Memory B cell (primary cell): ENCODE results near the gene HNF4A.
"Not testable (repeated sequence)": the region's sequence is repeated elsewhere in the genome, so short reads cannot be mapped to it uniquely, and the experiment has no call there.

Experiments used
- ATAC-seq: fragments of 150-1000 bp; cut with Tn5 transposase; 2 replicates; pipeline ENCODE4 v1.10.0; 2021; ENCODE audit warnings: low read depth, mild to moderate bottlenecking, moderate library complexity
- DNase-seq, 2 donors: peaks; one replicate each; pipeline ENCODE4 v3.0.0; 2022; ENCODE audit warnings: low spot score in 2 of 2
- H3K27ac Mint-ChIP-seq: one replicate; pipeline ENCODE4 v1.8.0; 2022; ENCODE audit warnings: mild to moderate bottlenecking, moderate library complexity, mixed read lengths
- H3K27me3 Mint-ChIP-seq: one replicate; pipeline ENCODE4 v1.8.0; 2022; ENCODE audit warnings: mixed read lengths
- H3K36me3 Mint-ChIP-seq: one replicate; pipeline ENCODE4 v1.8.0; 2022; ENCODE audit warnings: mild to moderate bottlenecking, mixed read lengths
- H3K4me1 Mint-ChIP-seq: one replicate; pipeline ENCODE4 v1.8.0; 2022; ENCODE audit warnings: mixed read lengths
- H3K4me3 Mint-ChIP-seq: one replicate; pipeline ENCODE4 v1.8.0; 2022; ENCODE audit warnings: mild to moderate bottlenecking, moderate library complexity, mixed read lengths
- H3K9me3 Mint-ChIP-seq: one replicate; pipeline ENCODE4 v1.8.0; 2022; ENCODE audit warnings: mixed read lengths

HNF4A gene

DNA sequence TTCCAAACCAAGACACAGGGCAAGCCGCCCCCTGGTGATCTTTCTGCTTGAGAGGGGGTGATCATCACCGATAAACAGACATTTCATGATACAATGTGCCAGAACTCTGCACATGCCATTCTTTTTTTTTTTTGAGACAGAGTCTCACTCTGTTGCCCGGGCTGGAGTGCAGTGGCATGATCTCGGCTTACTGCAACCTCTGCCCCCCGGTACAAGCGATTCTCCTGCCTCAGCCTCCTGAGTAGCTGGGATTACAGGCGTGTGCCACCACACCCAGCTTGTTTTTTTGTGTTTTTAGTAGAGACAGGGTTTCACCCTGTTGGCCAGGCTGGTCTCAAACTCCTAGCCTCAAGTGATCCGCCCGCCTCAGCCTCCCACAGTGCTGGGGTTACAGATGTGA is 116.8 kb downstream of the HNF4A start:
- peaks cover 19% of the 10 kb centered on the region for H3K4me1 Mint-ChIP-seq
- not testable (repeated sequence) for H3K4me3 Mint-ChIP-seq, H3K27ac Mint-ChIP-seq, H3K27me3 Mint-ChIP-seq, ATAC-seq, H3K9me3 Mint-ChIP-seq, H3K36me3 Mint-ChIP-seq, DNase-seq

DNA sequence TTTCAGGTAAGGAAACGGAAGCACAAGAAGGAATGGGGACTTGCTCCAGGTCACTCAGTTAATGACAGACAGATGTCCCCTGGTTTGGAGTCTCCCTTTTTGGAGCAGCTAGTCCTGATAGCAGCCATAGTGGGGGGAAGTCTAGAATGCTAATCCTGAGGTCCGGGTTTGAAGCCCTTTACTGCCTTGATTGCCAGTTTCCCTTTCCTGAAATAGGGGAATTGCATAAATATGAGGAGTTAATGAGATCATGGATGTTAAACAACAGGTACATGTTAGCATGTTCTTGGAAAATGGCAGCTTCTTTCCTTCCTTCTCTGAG is 119.8 kb downstream of the HNF4A start:
- peak overlapping the region; percentile 99 for H3K27ac Mint-ChIP-seq
- ATAC-seq (no peak), DNase-seq (no peak)
- peaks cover 2% of the 10 kb centered on the region for H3K36me3 Mint-ChIP-seq
- H3K27me3 Mint-ChIP-seq, result peaks cover 2% of the 10 kb centered on the region
- H3K4me3 Mint-ChIP-seq, result peak overlapping the region; percentile 98
- no peaks in the 10 kb centered on the region for H3K9me3 Mint-ChIP-seq
- peaks cover 21% of the 10 kb centered on the region for H3K4me1 Mint-ChIP-seq

DNA sequence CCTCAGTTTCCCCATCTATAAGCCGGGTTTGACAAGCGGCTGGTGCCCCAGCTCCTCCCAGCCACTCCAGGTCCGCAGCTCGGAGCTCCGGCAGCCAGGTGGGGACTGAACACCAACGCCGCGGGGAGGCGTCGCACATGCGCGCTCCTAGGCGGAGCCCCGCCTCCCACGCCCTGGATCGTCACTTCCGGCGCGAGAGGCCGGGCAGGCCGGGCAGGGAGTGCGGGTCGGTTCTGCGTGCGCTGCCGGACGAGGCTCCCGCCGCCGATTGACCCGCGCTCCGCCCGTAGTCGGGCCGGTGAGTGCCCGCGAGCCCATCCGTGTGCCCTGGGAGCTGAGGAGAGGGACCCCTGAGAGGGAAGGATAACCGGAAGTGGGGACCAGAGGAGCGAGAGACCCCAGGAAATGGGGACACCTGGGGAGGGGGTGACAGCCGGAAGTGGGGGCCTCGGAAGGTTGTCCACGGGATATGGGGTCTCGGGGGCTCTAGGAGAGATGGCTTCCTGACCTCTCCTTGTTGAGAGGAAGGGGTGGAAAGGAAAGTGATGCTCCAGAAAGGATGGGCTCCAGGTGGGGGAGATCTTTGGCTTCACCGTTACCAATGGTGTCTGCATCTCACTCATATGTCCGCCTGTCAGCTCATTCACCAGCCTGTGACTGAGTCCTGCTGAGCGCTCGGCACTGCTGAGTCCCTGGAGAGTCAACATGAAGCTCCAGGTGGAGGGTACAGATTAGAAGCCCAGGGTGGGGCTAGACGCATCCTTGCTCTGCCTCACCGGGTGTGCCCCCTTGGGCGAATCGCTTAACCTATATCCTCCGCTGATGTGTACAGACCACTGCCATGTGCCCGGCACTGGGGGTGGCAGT is 120.4 kb downstream of the HNF4A start, which contains the start of gene TTPAL:
TTPAL (plus strand) TSS at position 181 of the 867 bp plus-strand sequence. CDS start 4,126 bp downstream, outside the sequence.
- ATAC-seq, result peak; percentile 95
- peaks cover 5% of the 10 kb centered on the region for H3K36me3 Mint-ChIP-seq
- peak within 1 kb of the TSS; percentile 99 for H3K27ac Mint-ChIP-seq
- H3K9me3 Mint-ChIP-seq, result no peaks in the 10 kb centered on the region
- peak; percentile 83 to 85 for DNase-seq
- H3K4me3 Mint-ChIP-seq, result peak within 1 kb of the TSS; percentile 98
- peaks cover 21% of the 10 kb centered on the region for H3K4me1 Mint-ChIP-seq
- H3K27me3 Mint-ChIP-seq, result peaks cover 2% of the 10 kb centered on the region

DNA sequence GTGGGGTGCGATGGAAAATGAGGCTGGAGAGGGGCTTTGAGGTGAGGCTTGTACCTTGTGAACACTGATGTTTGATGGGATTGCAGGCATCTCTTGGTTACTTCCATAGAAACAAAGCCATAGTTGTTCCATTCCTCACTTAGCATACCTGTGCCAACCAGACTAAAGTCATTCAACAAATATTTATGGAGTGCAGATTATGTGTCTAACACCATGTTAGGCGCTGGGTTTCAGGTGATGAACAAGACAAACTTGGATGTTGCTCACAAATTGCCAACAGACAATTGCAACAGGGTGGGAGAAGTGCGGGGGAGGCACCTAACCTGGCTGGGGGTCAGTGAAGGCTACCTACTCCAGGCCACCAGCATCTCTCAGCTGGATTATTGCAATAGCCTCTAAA is 121.7 kb downstream of the HNF4A start:
- ATAC-seq (no peak), DNase-seq (no peak)
- Mint-ChIP-seq H3K36me3 (peaks cover 12% of the 10 kb centered on the region), H3K27me3 (peaks cover 2% of the 10 kb centered on the region), H3K27ac (peak overlapping the region; percentile 99), H3K4me1 (peaks cover 21% of the 10 kb centered on the region), H3K9me3 (no peaks in the 10 kb centered on the region), H3K4me3 (no peak overlapping the region)

DNA sequence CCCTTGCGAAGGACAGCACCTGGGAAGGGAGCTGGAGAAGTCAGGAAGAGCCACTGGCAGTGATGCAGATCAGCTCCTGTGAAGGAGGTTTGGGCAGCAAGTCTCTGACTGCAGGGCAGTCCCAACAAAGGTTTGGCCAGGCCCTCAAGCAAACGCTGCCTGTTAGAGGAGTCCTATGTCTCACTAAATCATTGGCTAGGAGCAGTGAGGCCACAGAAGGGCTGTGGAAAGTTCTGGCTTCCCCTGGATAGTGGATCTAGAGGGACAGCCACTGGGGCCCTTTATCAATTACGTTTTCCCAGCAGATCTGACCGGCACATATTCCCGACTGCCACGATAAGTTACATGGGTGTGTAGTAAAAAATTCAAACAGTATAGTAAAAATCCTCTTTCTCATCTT is 122.7 kb downstream of the HNF4A start:
- no peak for ATAC-seq
- H3K36me3 Mint-ChIP-seq, result peaks cover 13% of the 10 kb centered on the region
- H3K27me3 Mint-ChIP-seq, result no peaks in the 10 kb centered on the region
- H3K4me1 Mint-ChIP-seq, result peaks cover 21% of the 10 kb centered on the region
- H3K27ac Mint-ChIP-seq, result peak overlapping the region; percentile 43
- no peak for DNase-seq
- no peak overlapping the region for H3K4me3 Mint-ChIP-seq
- no peaks in the 10 kb centered on the region for H3K9me3 Mint-ChIP-seq

DNA sequence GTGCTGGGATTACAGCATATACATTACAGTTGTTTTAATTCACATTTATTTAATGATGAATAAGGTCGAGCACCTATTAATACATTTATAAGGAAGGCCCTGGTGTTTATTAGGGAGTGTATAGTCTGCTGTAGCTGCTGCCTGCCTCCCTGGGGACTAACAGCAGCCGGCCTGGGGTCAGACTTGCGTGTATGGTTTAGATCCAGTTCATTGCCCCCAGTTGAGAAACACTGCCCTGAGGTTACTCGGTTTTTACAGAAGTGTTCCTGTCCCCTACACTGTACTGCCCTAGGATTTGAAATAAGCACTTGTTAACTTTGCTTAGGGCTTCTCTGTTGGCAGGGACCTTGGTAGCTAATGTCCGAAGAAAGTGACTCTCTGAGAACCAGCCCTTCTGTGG is 124.1 kb downstream of the HNF4A start:
- DNase-seq (peak in 1 of 2 donors; percentile 17), ATAC-seq (peak; percentile 28)
- Mint-ChIP-seq H3K4me1 (peaks cover 24% of the 10 kb centered on the region), H3K36me3 (peaks cover 18% of the 10 kb centered on the region), H3K27ac (no peak overlapping the region), H3K4me3 (no peak overlapping the region), H3K9me3 (no peaks in the 10 kb centered on the region), H3K27me3 (no peaks in the 10 kb centered on the region)

DNA sequence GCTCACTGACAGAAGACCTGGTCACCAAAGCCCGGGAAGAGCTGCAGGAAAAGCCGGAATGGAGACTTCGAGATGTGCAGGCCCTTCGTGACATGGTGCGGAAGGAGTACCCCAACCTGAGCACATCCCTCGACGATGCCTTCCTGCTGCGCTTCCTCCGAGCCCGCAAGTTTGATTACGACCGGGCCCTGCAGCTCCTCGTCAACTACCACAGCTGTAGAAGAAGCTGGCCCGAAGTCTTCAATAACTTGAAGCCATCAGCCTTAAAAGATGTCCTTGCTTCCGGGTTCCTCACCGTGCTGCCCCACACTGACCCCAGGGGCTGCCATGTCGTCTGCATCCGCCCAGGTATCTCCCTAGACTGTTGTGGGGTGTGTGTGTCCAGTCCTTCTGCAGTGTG is 124.6 kb downstream of the HNF4A start:
- no peak for ATAC-seq
- Mint-ChIP-seq H3K27me3 (no peaks in the 10 kb centered on the region), H3K36me3 (peaks cover 19% of the 10 kb centered on the region), H3K27ac (no peak overlapping the region), H3K4me3 (no peak overlapping the region), H3K4me1 (peaks cover 21% of the 10 kb centered on the region), H3K9me3 (no peaks in the 10 kb centered on the region)
- DNase-seq, result no peak

DNA sequence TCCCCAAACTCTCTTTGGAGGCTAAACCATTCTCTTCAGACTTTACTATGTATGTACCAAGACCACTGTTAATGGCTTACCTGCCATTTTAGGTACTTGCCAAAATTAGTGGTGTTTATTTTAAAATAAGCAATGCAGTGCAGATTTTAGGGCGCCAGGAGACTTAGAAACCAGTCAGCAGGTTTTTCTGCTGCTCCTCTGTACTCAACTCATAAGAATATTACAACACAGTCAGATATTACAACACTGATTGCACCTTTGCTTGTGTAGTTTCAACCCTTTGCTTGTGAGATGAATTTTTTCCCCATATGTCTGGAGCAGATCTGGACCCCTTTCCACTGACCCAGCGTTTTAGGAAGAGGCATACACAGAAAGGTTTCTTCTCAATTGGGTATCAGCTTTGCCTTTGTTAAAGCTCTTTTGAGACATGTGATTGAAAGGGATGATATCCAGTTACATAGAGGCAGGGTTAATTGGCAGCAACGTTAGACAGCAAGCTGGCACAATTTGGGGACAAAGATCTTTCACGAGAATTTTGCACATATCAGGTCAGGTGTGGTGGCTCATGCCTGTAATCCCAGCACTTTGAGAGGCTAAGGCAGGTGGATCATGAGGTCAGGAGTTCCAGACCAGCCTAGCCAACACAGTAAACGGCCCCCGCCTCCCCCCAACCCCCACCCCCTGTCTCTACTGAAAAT is 126.4 kb downstream of the HNF4A start:
- Mint-ChIP-seq H3K27ac (no peak overlapping the region), H3K27me3 (no peaks in the 10 kb centered on the region), H3K4me3 (no peak overlapping the region), H3K4me1 (peaks cover 9% of the 10 kb centered on the region), H3K36me3 (peaks cover 24% of the 10 kb centered on the region), H3K9me3 (no peaks in the 10 kb centered on the region)
- DNase-seq (no peak), ATAC-seq (no peak)

DNA sequence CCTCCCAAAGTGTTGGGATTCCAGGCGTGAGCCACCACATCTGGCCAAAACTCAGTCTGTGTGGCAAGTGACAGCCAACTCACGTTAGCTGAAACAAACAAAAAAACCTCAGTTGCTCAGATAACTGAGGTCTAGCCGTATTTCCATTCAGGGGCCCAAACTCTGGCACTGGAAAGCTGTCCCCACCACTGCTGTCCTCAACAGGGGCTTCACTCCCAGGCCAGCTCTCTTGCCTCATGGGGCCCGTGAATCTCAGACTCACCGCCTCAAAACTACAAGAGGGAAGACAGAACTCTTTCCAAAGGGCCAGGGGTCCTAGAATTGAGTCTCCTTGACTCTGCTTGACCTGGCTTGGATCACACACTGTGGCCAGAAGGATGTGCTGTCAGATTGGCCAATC is 127.6 kb downstream of the HNF4A start:
- no peak for DNase-seq
- H3K4me3 Mint-ChIP-seq, result no peak overlapping the region
- H3K9me3 Mint-ChIP-seq, result no peaks in the 10 kb centered on the region
- H3K36me3 Mint-ChIP-seq, result peaks cover 24% of the 10 kb centered on the region
- no peaks in the 10 kb centered on the region for H3K27me3 Mint-ChIP-seq
- peaks cover 5% of the 10 kb centered on the region for H3K4me1 Mint-ChIP-seq
- ATAC-seq, result no peak
- H3K27ac Mint-ChIP-seq, result no peak overlapping the region
